ENCODE results near the gene THSD4.
A peak's percentile ranks its signal among the peaks of the same experiment; 100 is the strongest.

The THSD4 gene

GRCh38 chr15:71239592-71240364 lies 124.5 kb downstream of the THSD4 start:
- H3K27ac ChIP-seq = no peak overlapping the region
- TF ChIP-seq CTCF (conservative IDR thresholded peaks at IDR 0.05) (no peak), ZFX (IDR thresholded peaks at IDR 0.05) (no peak)

- TF ChIP-seq ZFX (IDR thresholded peaks at IDR 0.05) (no peak), CTCF (conservative IDR thresholded peaks at IDR 0.05) (no peak)
These were observed 127.0 kb downstream of the THSD4 start for GRCh38 chr15:71242292-71242691.

GRCh38 chr15:71244250-71244649 lies 129.0 kb downstream of the THSD4 start:
- no peak overlapping the region for H3K27ac ChIP-seq
- no peak for TF ChIP-seq CTCF (conservative IDR thresholded peaks at IDR 0.05)

More at GRCh38 chr15:71242292-71242691, 127.0 kb downstream of the THSD4 start:
- no peak overlapping the region for H3K27ac ChIP-seq

GRCh38 chr15:71245588-71245987 lies 130.3 kb downstream of the THSD4 start:
- no peak for TF ChIP-seq ZFX (IDR thresholded peaks at IDR 0.05)
- no peak for TF ChIP-seq CTCF (conservative IDR thresholded peaks at IDR 0.05)
- H3K27ac ChIP-seq = no peak overlapping the region

GRCh38 chr15:71248386-71248785 lies 133.1 kb downstream of the THSD4 start:
- H3K27ac ChIP-seq = no peak overlapping the region
- TF ChIP-seq CTCF (conservative IDR thresholded peaks at IDR 0.05) = no peak
- TF ChIP-seq ZFX (IDR thresholded peaks at IDR 0.05) = no peak

- H3K27ac ChIP-seq = no peak overlapping the region
- TF ChIP-seq CTCF (conservative IDR thresholded peaks at IDR 0.05) (no peak), ZFX (IDR thresholded peaks at IDR 0.05) (no peak)
These were observed 134.7 kb downstream of the THSD4 start for GRCh38 chr15:71249986-71250385.

GRCh38 chr15:71250936-71251583 lies 135.8 kb downstream of the THSD4 start:
- H3K27ac ChIP-seq = peak overlapping the region; percentile 59; the same call in 1 of the 2 replicates
- TF ChIP-seq ZFX (IDR thresholded peaks at IDR 0.05) (no peak), CTCF (conservative IDR thresholded peaks at IDR 0.05) (no peak)

All from C4-2B (cell line).